GM19240 (cell line): ENCODE results near the gene OR2A7.
"Not testable (repeated sequence)": the region's sequence is repeated elsewhere in the genome, so short reads cannot be mapped to it uniquely, and the experiment has no call there.

ENCODE experiments used
- DNase-seq: peaks from one replicate; pipeline ENCODE4 v3.0.0; 2011; ENCODE audit warnings: low spot score; ENCODE audit not compliant: insufficient read length

OR2A7 gene

GRCh38 chr7:144252307-144252706 is 12.3 kb downstream of the OR2A7 start:
- DNase-seq, result not testable (repeated sequence)

DNA sequence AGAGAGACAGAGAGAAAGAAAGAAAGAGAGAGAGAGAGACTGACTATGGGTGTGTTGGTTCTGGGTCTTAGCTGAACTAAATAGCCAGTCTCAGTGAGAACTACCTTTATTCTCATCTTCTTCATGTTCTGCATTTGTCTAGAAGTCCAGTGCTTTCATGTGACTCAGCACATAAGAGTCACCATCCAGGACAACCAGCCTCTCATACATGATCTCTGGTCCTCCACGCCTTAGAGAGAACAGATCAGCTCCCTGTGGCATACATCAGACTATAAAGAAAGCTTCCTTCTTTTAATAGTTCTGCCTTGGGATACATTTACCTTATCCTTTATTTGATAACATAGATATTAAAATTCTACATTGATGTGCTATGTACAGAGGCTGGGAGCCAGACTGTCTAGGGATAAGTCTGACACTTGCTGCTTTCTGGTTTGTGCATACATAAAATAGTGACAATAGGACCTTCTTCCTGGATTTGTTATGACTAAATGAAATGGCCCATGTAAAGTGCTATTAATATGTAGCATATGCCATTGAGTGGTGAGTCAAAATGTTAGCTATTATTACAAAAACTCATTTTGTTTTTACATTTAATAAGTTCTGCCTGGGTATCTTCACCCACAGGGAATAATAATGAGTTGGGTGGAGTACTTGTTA is 16.8 kb downstream of the OR2A7 start:
- not testable (repeated sequence) for DNase-seq

- not testable (repeated sequence) for DNase-seq
Observed at GRCh38 chr7:144246967-144247366, 17.6 kb downstream of the OR2A7 start.

DNA sequence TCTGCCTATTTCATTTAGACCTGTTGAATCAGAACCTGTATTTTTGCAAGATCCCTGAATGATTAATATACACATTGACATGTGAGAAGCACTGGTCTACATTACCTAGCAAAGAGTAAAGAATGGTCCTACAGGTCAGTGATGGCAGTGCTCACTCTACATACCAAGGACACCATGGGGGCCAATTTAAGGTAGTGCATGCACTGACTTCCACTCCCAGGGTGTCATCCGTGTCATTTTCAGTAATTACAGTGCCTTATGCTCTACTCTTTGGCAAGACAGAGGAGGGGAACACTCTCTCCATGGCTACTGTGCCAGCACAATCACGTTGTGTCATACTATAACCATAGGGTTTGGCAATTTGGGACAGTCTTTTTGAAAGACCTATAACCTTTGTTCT is 19.2 kb downstream of the OR2A7 start:
- DNase-seq, result not testable (repeated sequence)

GRCh38 chr7:144239365-144239764 is 25.2 kb downstream of the OR2A7 start, which contains the start of gene OR2A42:
OR2A42 (minus strand) TSS chr7:144239605; CDS start chr7:144232843, 6,762 bp downstream.
- DNase-seq, result not testable (repeated sequence)

DNA sequence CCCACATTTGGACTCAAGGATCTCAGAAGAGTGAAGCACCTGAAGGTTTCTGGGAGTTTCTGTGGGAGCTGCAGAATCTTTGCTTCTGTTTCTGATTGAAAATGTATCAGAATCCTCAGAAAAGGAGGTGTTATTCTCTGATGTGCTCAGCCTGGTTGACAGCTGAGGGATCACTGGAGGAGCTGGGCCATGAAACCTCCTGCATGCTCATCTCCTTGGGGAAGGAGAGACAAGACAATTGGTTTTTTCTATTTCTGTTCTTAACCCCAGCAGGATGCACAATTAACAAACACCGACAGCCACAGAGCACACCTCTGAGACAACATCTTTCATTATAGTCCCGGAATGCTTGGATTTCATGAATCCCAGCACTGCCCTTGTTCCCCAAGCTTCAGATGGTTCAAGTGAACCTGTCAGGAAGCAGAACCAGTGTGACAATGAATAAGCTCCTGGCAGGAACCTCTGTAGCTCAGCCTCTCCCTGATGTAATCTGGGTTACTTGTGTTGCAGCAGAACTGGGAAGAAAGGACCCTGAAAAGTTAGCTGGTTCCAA is 26.0 kb downstream of the OR2A7 start:
- not testable (repeated sequence) for DNase-seq

DNA sequence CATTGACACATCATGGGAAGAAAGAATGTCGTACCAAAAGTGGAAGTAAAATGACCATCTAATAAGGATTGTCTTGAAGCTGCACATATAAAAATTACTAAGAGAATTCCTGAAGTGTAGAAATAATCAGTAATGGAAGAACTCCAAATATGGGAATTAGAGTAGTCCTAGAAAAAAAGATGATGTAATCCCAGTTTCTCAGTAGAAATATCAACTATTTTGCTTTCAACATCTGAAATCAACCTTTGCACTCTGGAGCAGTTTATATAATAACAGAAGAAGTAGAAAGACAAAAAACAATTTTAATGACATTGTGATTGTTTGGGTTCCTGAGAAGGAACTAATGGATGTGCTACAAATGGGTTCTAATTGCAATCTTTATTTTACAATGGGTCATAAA is 31.6 kb downstream of the OR2A7 start:
- DNase-seq, result not testable (repeated sequence)

DNA sequence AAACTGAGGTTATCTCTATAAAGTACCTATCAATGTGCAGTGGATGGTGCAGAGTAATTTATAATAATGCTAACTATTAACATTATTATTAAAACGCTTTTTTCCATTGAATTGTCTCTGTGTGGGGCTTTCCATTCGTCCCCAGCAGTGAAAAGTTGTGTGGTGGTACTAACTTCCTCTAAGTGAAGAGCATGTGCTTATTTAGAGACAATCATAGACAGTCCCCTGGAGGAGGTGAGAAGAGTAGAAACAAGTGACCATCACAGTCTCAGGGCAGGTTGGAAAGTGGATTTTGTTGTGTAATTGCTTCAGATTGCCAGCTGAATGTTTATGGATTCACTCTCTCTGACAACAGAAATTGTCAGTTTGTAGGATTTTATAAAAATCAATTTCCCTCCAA is 33.6 kb downstream of the OR2A7 start:
- not testable (repeated sequence) for DNase-seq

DNA sequence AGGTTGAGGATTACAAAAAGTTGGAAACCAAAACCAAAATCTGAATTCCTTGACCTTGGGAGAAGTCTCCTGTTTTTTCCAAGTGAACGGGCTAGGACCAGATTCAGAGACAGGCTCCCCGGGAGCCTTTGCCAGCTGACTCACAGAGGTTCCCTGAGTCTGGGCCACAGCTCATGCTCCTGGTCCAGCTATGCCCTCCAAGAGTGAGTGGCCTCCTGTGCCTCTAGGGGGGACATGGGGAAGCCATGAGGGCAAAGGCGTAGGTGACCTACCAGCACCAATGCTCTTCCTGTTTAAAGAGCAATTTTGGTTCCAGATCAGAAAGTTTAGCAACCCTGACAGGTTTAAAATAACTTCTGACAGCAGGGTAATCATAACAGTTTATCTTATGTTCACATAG is 35.8 kb downstream of the OR2A7 start:
- DNase-seq, result not testable (repeated sequence)

DNA sequence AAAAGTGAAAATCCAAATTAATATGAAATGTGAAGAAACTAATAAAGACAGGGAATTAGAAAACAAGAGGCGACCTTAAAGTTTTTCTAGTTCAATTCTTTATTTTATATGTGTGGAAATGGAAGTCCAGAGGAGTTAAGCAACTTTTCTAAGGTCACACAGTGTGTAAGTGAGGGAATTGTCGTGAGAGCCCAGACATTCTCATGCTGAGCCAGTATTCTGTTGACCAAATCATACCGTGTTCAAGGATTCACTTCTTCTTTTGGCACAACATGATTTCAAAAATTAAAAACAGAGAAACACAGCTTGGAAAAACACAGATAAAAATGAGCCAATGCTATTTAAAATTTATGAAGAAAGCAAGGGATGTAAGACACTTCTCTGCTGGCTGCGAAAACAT is 37.7 kb downstream of the OR2A7 start:
- DNase-seq, result not testable (repeated sequence)

GRCh38 chr7:144223675-144224074 is 40.9 kb downstream of the OR2A7 start:
- not testable (repeated sequence) for DNase-seq

DNA sequence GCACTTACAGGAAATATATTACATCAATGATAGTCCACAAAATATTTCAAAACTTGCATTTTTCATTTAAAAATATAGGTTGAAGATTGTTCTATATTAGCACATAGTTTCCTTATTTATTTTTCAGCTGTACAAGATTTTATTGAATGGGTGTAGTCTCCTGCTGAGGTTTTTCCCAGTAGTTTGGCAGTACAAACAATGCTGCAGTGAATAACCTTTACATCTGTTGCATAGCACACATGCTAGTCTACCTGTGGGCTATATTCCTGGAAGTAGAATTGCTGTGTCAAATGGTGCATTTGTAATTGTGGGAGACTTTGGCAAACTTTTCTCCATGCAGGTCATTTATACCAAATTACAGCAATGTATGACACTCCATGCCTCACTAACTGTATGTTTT is 44.1 kb downstream of the OR2A7 start:
- DNase-seq, result not testable (repeated sequence)

DNA sequence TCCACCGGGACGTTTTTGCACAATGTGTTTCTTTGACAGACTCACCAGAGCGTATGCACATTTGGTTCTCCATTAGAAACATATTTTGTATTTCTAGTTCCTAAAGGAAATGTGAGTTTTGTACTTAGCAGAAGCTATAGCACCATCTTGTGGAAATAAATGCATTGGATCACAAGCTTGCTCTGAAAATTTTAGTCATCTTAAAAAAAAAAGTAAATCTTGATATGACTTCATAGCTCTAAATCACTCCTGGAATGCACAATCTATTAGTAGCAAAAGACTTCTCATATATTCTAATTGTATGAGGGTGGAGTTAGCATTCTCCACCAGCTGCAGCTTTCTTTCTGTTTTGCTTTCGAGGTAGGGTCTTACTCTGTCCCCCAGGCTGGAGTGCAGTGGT is 45.4 kb downstream of the OR2A7 start:
- DNase-seq, result not testable (repeated sequence)

GRCh38 chr7:144218581-144218980 is 46.0 kb downstream of the OR2A7 start:
- not testable (repeated sequence) for DNase-seq

- not testable (repeated sequence) for DNase-seq
Observed at GRCh38 chr7:144217200-144217599, 47.4 kb downstream of the OR2A7 start.
